Right atrium auricular region (tissue), 2 donors: ENCODE results near the gene DPH7. TPM values are rescaled to one million over a fixed set of nuclear protein-coding genes. Genes with fewer than 3 reads are reported as not detected.
"Not testable (repeated sequence)": the region's sequence is repeated elsewhere in the genome, so short reads cannot be mapped to it uniquely, and the experiment has no call there.

Experiments
- DNase-seq: peaks from one replicate; pipeline ENCODE4 v3.0.0-alpha.2; 2019; ENCODE audit warnings: low spot score
- H3K27ac ChIP-seq, 2 donors: fragments of 200-600 bp; sonication (generic); 1 replicate in 1 of 2; 2 replicates in 1 of 2; pipeline ENCODE4 v1.5.1; 2016 to 2019
- H3K27me3 ChIP-seq, 2 donors: fragments of 200-600 bp; sonication (generic); one replicate each; pipeline versions ENCODE4 v1.5.1 to v1.6.0; 2017 to 2019
- H3K36me3 ChIP-seq: fragments of 200-600 bp; sonication (generic); one replicate; pipeline ENCODE4 v1.5.1; 2016
- H3K4me1 ChIP-seq, 2 donors: fragments of 200-600 bp; sonication (generic); one replicate each; pipeline versions ENCODE4 v1.5.1 to v1.6.0; 2017 to 2019
- H3K4me3 ChIP-seq, 2 donors: fragments of 200-600 bp; sonication (generic); 1 replicate in 1 of 2; 2 replicates in 1 of 2; pipeline ENCODE4 v1.5.1; 2017 to 2019; ENCODE audit warnings: mild to moderate bottlenecking in 1 of 2, moderate library complexity in 1 of 2
- H3K9me3 ChIP-seq, 2 donors: fragments of 200-600 bp; sonication (generic); one replicate each; pipeline ENCODE4 v1.5.1; 2019
- total RNA-seq, 2 donors: library from RNA; depleted of rRNA; stranded (reverse); fragments of >200 nt; gene quantifications; one replicate each; pipeline ENCODE4 v1.1.0, GENCODE V29; 2016
- TF ChIP-seq, protein P1 (sequence below), 2 donors: fragments of 200-600 bp; sonication (generic); IDR thresholded peaks; one replicate each; pipeline ENCODE4 v1.5.1; 2019; ENCODE audit warnings: antibody characterized with exemption in 2 of 2

DPH7 gene
- total RNA-seq = 10 to 100 TPM; 17.9 to 21.0 TPM

DNA sequence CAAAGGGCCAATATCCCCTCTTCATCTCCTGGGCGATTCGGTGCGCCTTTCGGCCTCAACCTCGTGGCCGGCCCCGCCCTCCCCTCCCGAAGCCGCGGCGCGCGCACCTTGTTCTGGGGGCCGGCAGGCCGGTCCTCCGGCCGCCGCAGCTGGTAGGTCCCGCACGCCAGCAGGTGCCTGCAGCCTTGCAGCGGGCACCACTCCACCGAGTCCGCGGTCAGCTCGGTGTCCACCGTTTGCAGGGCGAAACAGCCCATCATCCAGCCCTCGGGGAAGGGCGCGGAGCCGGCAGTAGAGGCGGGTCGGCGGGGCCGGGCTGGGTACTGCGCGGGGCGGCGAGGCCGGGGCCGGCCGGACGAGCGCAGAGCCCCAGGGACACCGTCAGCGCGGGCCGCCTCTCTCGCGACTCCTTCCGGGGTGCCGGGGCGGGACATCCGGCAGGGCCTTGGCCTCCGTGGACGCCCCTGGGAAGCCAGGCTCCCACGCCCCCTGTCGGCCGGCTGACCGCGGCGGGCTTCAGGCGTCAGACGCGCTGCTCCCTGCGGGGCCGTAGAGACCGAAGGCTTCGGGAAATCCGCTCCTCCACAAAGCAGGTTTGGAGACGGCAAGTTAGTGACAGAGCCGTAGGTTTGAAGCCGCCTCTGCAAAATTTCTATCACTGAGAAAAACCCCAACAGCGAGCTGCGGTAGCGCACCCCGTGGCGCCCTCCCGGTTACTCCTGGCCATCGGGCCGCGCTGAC lies at the start of gene DPH7:
Gene DPH7, minus strand, starts transcription at position 408 of the 741 bp plus-strand sequence. Its CDS starts 148 bp downstream, at position 260.
- no peaks in the 10 kb centered on the region for H3K9me3 ChIP-seq
- H3K4me3 ChIP-seq = peak within 1 kb of the TSS; percentile 90 to 98
- peaks cover 0 to 54% of the 10 kb centered on the region in 2 donors for H3K4me1 ChIP-seq
- DNase-seq = peak; percentile 89
- peaks cover 34% of the 10 kb centered on the region for H3K36me3 ChIP-seq
- no peaks in the 10 kb centered on the region for H3K27me3 ChIP-seq
- TF ChIP-seq, protein P1, sequence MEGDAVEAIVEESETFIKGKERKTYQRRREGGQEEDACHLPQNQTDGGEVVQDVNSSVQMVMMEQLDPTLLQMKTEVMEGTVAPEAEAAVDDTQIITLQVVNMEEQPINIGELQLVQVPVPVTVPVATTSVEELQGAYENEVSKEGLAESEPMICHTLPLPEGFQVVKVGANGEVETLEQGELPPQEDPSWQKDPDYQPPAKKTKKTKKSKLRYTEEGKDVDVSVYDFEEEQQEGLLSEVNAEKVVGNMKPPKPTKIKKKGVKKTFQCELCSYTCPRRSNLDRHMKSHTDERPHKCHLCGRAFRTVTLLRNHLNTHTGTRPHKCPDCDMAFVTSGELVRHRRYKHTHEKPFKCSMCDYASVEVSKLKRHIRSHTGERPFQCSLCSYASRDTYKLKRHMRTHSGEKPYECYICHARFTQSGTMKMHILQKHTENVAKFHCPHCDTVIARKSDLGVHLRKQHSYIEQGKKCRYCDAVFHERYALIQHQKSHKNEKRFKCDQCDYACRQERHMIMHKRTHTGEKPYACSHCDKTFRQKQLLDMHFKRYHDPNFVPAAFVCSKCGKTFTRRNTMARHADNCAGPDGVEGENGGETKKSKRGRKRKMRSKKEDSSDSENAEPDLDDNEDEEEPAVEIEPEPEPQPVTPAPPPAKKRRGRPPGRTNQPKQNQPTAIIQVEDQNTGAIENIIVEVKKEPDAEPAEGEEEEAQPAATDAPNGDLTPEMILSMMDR (IDR thresholded peaks at IDR 0.05) = peak; percentile 96 to 98
- H3K27ac ChIP-seq = peak within 1 kb of the TSS; percentile 84 to 87

GRCh38 chr9:137627406-137627805 lies 48.7 kb upstream of the DPH7 start:
- not testable (repeated sequence) for H3K27ac ChIP-seq, H3K4me3 ChIP-seq, H3K9me3 ChIP-seq, H3K36me3 ChIP-seq, DNase-seq, H3K27me3 ChIP-seq
- H3K4me1 ChIP-seq = peaks cover 0 to 48% of the 10 kb centered on the region in 2 donors

DNA sequence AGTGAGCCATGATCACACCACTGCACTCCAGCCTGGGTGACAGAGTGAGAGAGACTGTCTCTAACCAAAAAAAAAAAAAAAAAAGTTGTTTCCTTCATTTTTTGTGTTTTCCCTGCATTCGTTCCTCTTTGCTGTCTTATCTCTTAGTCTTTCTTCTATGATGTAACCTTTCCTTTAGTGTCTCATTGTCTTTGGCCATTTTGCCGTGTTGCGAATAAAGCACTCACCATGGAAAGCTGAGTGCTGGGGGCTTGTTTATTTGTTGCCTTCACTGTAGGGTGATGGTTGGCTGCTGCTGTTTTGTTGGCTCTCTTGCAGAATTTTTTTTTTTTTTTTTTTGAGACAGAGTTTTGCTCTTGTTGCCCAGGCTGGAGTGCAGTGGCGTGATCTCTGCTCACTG lies 47.7 kb upstream of the DPH7 start:
- DNase-seq = no peak
- no peaks in the 10 kb centered on the region for H3K9me3 ChIP-seq
- no peaks in the 10 kb centered on the region for H3K27me3 ChIP-seq
- H3K4me1 ChIP-seq = peaks cover 0 to 46% of the 10 kb centered on the region in 2 donors
- H3K27ac ChIP-seq = no peak overlapping the region
- no peak overlapping the region for H3K4me3 ChIP-seq
- TF ChIP-seq, protein P1 (IDR thresholded peaks at IDR 0.05) = no peak
- H3K36me3 ChIP-seq = no peaks in the 10 kb centered on the region

GRCh38 chr9:137622211-137622610 lies 43.5 kb upstream of the DPH7 start:
- H3K27ac ChIP-seq, H3K9me3 ChIP-seq, H3K4me3 ChIP-seq, H3K36me3 ChIP-seq, H3K27me3 ChIP-seq, DNase-seq: not testable (repeated sequence)
- peaks cover 0 to 40% of the 10 kb centered on the region in 2 donors for H3K4me1 ChIP-seq

- DNase-seq = no peak
- Histone ChIP-seq H3K4me3 (no peak overlapping the region), H3K27ac (no peak overlapping the region), H3K9me3 (no peaks in the 10 kb centered on the region), H3K27me3 (no peaks in the 10 kb centered on the region), H3K4me1 (peaks cover 0 to 46% of the 10 kb centered on the region in 2 donors), H3K36me3 (no peaks in the 10 kb centered on the region)
- TF ChIP-seq, protein P1 (IDR thresholded peaks at IDR 0.05) = peak in 1 of 2 donors; percentile 43
These were observed 42.5 kb upstream of the DPH7 start for GRCh38 chr9:137621131-137621757.

DNA sequence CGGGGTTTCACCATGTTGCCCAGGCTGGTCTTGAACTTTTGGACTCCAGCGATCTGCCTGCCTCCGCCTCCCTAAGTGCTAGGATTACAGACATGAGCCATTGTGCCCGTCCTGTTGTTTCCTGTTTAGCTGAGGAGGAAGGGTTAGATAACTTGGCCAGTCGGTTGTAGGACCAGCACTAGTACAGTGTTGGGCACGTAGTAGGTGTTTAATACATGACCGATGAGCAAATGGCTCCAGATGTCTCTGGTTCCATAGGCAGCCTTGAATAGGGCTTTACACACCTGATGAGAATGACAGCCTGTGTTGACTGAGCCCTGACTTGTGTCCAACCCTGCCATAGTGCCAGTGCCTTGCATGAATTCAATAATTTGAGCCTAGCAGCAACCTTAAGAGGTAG lies 41.9 kb upstream of the DPH7 start:
- Histone ChIP-seq H3K4me1 (peaks cover 0 to 46% of the 10 kb centered on the region in 2 donors), H3K27me3 (no peaks in the 10 kb centered on the region), H3K36me3 (peaks cover 3% of the 10 kb centered on the region), H3K4me3 (no peak overlapping the region), H3K27ac (no peak overlapping the region), H3K9me3 (no peaks in the 10 kb centered on the region)
- TF ChIP-seq, protein P1 (IDR thresholded peaks at IDR 0.05) = no peak
- DNase-seq = no peak
